Coronary artery (tissue), 2 donors: Measurements from ENCODE around the gene PFKFB2.
A peak's percentile ranks its signal among the peaks of the same experiment; 100 is the strongest.

Experiments
- DNase-seq: peaks from one replicate; pipeline ENCODE4 v3.0.0-alpha.2; 2017; ENCODE audit warnings: low spot score
- H3K27ac ChIP-seq, 2 donors: fragments of 200-600 bp; sonication (generic); one replicate each; pipeline ENCODE4 v1.5.1; 2016 to 2019
- H3K4me3 ChIP-seq: fragments of 200-600 bp; sonication (generic); 2 replicates; pipeline ENCODE4 v1.5.1; 2016; ENCODE audit warnings: mild to moderate bottlenecking, moderate library complexity
- TF ChIP-seq, protein P1 (sequence below): fragments of 200-600 bp; sonication (generic); IDR thresholded peaks from one replicate; pipeline ENCODE4 v1.5.1; 2019; ENCODE audit warnings: antibody characterized with exemption

PFKFB2 gene

DNA sequence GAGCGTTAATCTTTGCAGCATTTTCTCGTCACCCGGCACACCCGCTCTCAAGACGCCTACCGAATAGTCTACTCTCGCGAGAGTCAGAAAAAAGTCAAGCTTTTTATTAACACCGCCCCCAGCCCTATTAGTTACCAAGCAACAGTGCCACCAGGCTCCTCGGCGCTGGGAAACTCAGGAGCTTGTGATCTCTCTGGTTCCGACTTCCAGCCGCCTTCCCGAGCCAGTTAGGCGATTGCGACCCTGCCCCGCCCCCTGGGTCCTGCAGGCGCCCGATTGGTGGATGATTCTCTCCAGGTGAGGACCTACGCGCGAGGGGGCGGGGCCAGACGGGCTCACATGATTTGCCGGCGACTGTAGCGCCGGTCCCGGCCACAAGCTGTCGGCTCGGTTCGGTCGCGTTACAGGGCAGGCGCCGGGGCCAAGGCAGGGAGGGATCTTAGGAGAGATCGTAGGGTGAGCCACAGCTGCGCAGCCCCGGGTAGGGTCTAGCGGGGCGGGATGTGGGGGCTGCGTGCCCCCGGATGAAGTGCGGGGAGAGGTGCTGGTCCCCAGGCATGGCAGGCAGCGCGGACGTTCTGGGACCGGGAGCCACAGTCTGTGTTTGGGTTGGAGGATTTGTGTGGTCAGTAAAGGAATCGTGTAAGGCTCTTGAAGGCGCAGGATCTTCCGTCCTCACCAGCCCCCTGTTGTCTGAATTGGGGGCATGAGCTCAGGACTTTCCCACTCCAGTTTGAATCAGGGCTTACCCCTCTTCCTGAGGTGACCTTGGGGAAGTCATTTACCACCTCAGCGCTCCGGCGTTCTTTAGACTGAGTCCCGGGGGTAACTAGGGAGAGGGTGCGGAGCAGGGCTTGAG lies at the start of gene PFKFB2:
Gene PFKFB2, plus strand, starts transcription at position 365 of the 859 bp plus-strand sequence. CDS start 1,443 bp downstream, outside the sequence.
- TF ChIP-seq, protein P1, sequence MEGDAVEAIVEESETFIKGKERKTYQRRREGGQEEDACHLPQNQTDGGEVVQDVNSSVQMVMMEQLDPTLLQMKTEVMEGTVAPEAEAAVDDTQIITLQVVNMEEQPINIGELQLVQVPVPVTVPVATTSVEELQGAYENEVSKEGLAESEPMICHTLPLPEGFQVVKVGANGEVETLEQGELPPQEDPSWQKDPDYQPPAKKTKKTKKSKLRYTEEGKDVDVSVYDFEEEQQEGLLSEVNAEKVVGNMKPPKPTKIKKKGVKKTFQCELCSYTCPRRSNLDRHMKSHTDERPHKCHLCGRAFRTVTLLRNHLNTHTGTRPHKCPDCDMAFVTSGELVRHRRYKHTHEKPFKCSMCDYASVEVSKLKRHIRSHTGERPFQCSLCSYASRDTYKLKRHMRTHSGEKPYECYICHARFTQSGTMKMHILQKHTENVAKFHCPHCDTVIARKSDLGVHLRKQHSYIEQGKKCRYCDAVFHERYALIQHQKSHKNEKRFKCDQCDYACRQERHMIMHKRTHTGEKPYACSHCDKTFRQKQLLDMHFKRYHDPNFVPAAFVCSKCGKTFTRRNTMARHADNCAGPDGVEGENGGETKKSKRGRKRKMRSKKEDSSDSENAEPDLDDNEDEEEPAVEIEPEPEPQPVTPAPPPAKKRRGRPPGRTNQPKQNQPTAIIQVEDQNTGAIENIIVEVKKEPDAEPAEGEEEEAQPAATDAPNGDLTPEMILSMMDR = peak; percentile 17
- DNase-seq = peak; percentile 97
- peak within 1 kb of the TSS; percentile 96 for H3K4me3 ChIP-seq

DNA sequence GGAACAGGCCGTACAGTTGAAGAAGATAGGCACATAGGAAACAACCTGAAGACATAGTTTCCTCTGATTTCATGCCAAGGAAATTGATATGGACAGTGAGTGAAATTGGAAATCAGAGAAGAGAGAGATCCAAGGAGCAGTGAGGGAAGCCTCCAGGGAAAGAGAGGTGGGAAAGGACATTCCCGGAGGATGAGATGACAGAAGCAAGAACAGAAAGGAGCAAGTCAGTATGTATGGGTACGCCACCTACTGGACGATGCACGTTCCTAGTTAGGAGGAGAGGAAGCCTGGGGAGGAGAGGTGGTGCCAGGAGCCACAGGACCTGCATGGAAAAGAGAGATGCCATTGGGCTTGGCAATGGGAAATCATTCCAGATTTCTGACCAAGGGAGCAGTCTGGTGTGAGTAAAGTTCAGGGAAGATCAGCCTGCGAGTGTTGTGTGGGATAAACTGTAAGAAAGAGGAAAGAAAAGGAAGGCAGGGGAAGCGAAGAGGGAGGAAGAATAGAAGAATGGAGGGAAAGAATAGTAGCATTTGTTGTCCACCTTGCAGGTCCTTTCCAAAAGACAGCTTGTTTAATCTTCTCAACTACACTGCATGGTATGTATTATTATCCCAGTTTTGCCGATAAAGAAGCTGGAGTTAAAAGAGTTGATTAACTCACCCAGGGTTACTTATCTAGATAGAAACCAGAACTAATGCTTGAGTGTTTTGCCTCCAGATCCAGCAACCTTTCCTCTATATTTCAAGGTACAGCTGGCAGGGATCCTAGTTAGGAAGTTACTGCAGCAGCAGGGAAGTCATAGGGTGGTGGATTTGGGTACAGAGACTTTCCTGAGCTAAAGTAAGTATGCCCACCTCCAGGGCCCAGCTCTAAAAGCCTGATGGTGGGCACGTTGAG lies 47.9 kb upstream of the PFKFB2 start:
- TF ChIP-seq, protein P1 = peak; percentile 16
- Histone ChIP-seq H3K27ac (no peak overlapping the region), H3K4me3 (no peak overlapping the region)
- no peak for DNase-seq

More for the DNA sequence above, at the start of gene PFKFB2:
- H3K27ac ChIP-seq = peak within 1 kb of the TSS; percentile 87 to 98

DNA sequence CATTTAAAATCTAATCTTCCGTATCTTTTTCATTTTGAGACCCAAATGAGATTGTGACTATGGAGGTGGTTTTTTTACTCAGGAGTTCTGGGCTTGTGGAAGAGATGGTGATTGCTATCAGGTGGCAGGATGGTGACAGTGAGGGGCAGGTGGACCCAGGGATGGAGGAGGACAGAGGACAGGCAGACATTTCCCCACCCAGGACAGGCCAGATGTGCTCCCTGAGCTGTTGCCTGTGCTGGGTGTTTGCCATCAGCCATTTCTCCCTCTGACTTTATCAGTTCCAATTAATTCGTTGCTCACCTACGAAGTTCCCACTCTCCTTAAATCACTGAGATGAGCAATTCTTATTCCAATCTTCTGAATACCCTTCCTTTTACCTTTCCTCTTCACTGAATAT lies 47.0 kb upstream of the PFKFB2 start:
- no peak overlapping the region for H3K27ac ChIP-seq
- no peak for DNase-seq
- H3K4me3 ChIP-seq = no peak overlapping the region
- TF ChIP-seq, protein P1 = no peak

DNA sequence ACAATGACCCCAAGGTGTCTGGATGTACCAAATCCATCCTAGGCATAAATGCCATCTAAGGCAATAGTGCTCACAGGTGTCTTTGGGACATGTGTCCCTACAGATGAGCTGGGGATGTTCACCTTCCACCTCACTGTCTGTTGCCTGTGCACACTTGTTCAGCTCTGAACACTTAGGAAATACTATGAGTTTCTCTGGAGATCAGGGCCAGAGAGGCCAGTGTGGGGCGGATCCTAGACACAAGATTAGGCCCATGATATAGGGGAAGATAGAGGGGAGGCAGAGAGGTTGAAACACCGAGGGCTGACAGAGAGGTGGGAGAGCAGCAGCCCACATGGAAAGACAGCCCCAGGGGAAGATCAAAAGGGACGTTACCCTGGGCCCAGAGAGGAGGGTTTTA lies 46.2 kb upstream of the PFKFB2 start:
- DNase-seq = no peak
- TF ChIP-seq, protein P1 = no peak
- no peak overlapping the region for H3K4me3 ChIP-seq
- no peak overlapping the region for H3K27ac ChIP-seq

DNA sequence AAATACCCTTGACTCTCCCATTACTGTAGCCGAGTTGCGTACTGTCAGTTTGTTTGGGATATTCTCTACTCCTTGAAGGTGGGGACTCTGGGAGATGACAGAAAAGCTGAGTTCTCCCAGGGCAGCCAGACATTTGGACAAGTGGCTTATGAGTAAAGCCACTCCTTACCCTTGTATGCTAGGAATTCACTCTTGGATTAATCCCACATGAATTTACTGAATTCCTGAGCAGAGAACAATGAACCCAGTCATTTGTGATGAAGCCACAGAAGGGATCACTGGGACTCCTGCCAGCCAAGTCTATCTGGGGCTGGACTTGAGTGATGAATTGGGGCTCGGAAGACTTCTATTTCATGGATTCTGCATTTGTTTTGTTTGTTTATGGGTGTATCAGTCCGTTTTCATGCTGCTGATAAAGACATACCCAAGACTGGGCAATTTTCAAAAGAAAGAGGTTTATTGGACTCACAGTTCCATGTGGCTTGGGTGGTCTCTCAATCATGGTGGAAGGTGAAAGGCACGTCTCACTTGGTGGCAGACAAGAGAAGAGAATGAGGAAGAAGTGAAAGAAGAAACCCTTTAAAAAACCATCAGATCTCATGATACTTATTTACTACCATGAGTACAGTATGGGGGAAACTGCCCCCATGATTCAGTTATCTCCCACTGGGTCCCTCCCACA lies 45.6 kb upstream of the PFKFB2 start:
- TF ChIP-seq, protein P1 = no peak
- DNase-seq = no peak
- no peak overlapping the region for H3K4me3 ChIP-seq
- no peak overlapping the region for H3K27ac ChIP-seq

DNA sequence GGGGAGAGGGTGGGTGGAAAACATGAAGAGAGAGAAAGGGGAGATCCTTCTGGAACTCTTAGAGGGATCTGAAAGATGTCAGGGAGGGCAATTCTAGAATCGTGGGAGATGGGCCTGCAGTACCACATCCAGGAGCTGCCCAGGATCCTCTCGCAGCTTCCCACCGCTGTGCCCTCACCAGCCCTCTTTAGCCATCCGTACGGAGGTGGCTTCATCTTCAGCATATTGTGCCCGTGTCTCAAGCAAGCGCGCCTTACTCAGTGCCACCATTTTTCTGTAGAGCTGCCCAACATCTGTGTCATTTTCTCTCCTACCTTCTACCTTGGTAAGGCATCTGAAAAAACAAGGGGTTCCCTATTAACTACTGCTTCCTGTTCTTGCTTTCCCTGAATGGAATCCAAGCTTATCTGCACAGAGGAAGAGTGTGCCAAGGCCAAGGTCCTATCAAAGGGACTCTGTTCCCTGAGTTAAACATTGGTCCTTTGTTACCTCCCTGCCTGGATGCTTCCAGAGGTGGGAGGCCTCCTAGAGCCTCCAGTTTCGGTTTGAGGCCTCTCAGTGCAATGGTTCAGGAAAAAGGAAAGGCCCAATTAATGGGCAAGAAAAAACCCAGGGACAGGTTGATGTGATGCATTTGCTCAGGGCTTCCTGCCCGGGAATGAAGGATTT lies 43.8 kb upstream of the PFKFB2 start:
- no peak for DNase-seq
- TF ChIP-seq, protein P1 = no peak
- Histone ChIP-seq H3K4me3 (no peak overlapping the region), H3K27ac (no peak overlapping the region)
